HCT116 (cell line): ENCODE results near the gene FSIP1. TPM values are rescaled to one million over a fixed set of nuclear protein-coding genes. Genes with fewer than 3 reads are reported as not detected.

Experiments
- ATAC-seq: fragments of 200-7000 bp; cut with Tn5 transposase; 2 replicates; pipeline ENCODE4 v1.9.1; 2020; ENCODE audit warnings: mild to moderate bottlenecking, moderate library complexity
- BruUV-seq: library from RNA; stranded (reverse); fragments of 400-500 nt; replicated peaks from 2 replicates; lab custom pipeline; 2021; lab: Mats Ljungman, UMichigan
- CTCF ChIA-PET: fragments of 300-600 bp; sonication (Branson Sonifier 250); formaldehyde crosslinking; loops from one replicate; lab custom pipeline; 2021; ENCODE audit warnings: antibody characterized with exemption; lab: Charles Lee
- POLR2A ChIA-PET: fragments of 300-600, 350-600 bp; sonication (Branson Sonifier 250); formaldehyde crosslinking; loops from one replicate; lab custom pipeline; 2021; ENCODE audit warnings: antibody characterized with exemption; lab: Charles Lee
- RAD21 ChIA-PET, 2 experiments: fragments of 300-600 bp; sonication (Branson Sonifier 250); formaldehyde crosslinking; loops; one replicate each; lab custom pipeline; 2023; ENCODE audit warnings: low total read pairs in 2 of 2; ENCODE audit not compliant: uncharacterized antibody in 2 of 2, unreplicated experiment in 2 of 2, low non-redundant PET in 1 of 2; lab: Charles Lee
- DNase-seq: peaks from one replicate; pipeline ENCODE4 v3.0.0-alpha.2; 2010; ENCODE audit warnings: low read depth, low spot score
- H2AFZ ChIP-seq: fragments of 200-600 bp; shearing (Covaris generic), sonication (generic); 2 replicates; pipeline ENCODE4 v1.6.1; 2017; ENCODE audit warnings: low read depth, mixed run types, mixed read lengths, antibody characterized with exemption, low read length; ENCODE audit not compliant: poor library complexity, severe bottlenecking
- H3K27ac ChIP-seq: 2 replicates; pipeline ENCODE4 v1.5.1; 2012; ENCODE audit warnings: low read depth, low read length
- H3K27me3 ChIP-seq: fragments of 200-600 bp; sonication (generic); 2 replicates; pipeline ENCODE4 v1.6.1; 2016; ENCODE audit warnings: mixed run types, low read length, mixed read lengths; ENCODE audit not compliant: insufficient read depth
- H3K36me3 ChIP-seq, 2 experiments: fragments of 200-500 bp in 1 of 2; fragments of 200-600 bp in 1 of 2; sonication (Bioruptor generic) in 1 of 2; sonication (generic) in 1 of 2; 2 replicates each; pipeline versions ENCODE4 v1.5.1 to v1.6.1; 2014 to 2016; ENCODE audit warnings: low read length in 2 of 2, inconsistent platforms in 1 of 2, mixed read lengths in 1 of 2, mixed run types in 1 of 2; ENCODE audit not compliant: insufficient read depth in 2 of 2, control insufficient read depth in 1 of 2
- H3K4me1 ChIP-seq, 2 experiments: fragments of 200-600 bp in 1 of 2; sonication (generic) in 1 of 2; 2 replicates each; pipeline versions ENCODE4 v1.5.1 to v1.6.1; 2012 to 2017; ENCODE audit warnings: low read length in 2 of 2, inconsistent platforms in 1 of 2, mild to moderate bottlenecking in 1 of 2, mixed read lengths in 1 of 2, mixed run types in 1 of 2, moderate library complexity in 1 of 2; ENCODE audit not compliant: insufficient read depth in 2 of 2, control insufficient read depth in 1 of 2
- H3K4me2 ChIP-seq: fragments of 200-600 bp; sonication (generic); 2 replicates; pipeline ENCODE4 v1.6.1; 2017; ENCODE audit warnings: mixed run types, low read length, mixed read lengths
- H3K4me3 ChIP-seq, 2 experiments: fragments of 200-600 bp in 1 of 2; sonication (generic) in 1 of 2; replicated peaks in 1 of 2; 2 replicates each; pipeline ENCODE4 v1.5.1; 2011 to 2016; ENCODE audit warnings: low read length in 2 of 2, control low read depth in 1 of 2, low read depth in 1 of 2, mild to moderate bottlenecking in 1 of 2, mixed read lengths in 1 of 2, mixed run types in 1 of 2
- H3K79me2 ChIP-seq: fragments of 200-600 bp; sonication (generic); 2 replicates; pipeline ENCODE4 v1.6.1; 2017; ENCODE audit warnings: mild to moderate bottlenecking, mixed run types, low read length, moderate library complexity, mixed read lengths; ENCODE audit not compliant: insufficient read depth
- H3K9ac ChIP-seq: fragments of 200-600 bp; sonication (generic); 2 replicates; pipeline ENCODE4 v1.6.1; 2016; ENCODE audit warnings: low read length, mixed read lengths
- H3K9me2 ChIP-seq: fragments of 200-600 bp; sonication (generic), shearing (Covaris generic); 2 replicates; pipeline ENCODE4 v1.6.1; 2017; ENCODE audit warnings: mixed run types, mild to moderate bottlenecking, moderate library complexity; ENCODE audit not compliant: insufficient read depth
- H3K9me3 ChIP-seq, 2 experiments: fragments of 200-500 bp in 1 of 2; fragments of 200-600 bp in 1 of 2; sonication (Bioruptor generic) in 1 of 2; sonication (generic) in 1 of 2; 2 replicates each; pipeline ENCODE4 v1.6.1; 2014 to 2017; ENCODE audit warnings: low read length in 2 of 2, mixed read lengths in 2 of 2, inconsistent platforms in 1 of 2, low read depth in 1 of 2, mild to moderate bottlenecking in 1 of 2, mixed run types in 1 of 2, moderate library complexity in 1 of 2; ENCODE audit not compliant: control insufficient read depth in 1 of 2, insufficient read depth in 1 of 2
- H4K20me1 ChIP-seq: fragments of 200-600 bp; sonication (generic), shearing (Covaris generic); 2 replicates; pipeline ENCODE4 v1.6.1; 2017; ENCODE audit warnings: mixed run types, mild to moderate bottlenecking, moderate library complexity; ENCODE audit not compliant: insufficient read depth
- ATF3 ChIP-seq: IDR thresholded peaks from 2 replicates; pipeline ENCODE4 v1.6.1; 2012
- CBX3 ChIP-seq: IDR thresholded peaks from 2 replicates; pipeline ENCODE4 v1.6.1; 2012; ENCODE audit warnings: low read depth
- CEBPB ChIP-seq: IDR thresholded peaks from 2 replicates; pipeline ENCODE4 v1.6.1; 2012; ENCODE audit warnings: low read depth
- CTCF ChIP-seq, 3 experiments: fragments of 200-600 bp in 1 of 3; sonication (generic) in 1 of 3; IDR thresholded peaks in 2 of 3; conservative IDR thresholded peaks in 1 of 3; 2 replicates each; pipeline ENCODE4 v1.5.1; 2012 to 2017; ENCODE audit warnings: low read depth in 2 of 3, low read length in 2 of 3, antibody characterized with exemption in 1 of 3, borderline replicate concordance in 1 of 3, control low read depth in 1 of 3, mild to moderate bottlenecking in 1 of 3, mixed read lengths in 1 of 3, mixed run types in 1 of 3, moderate library complexity in 1 of 3; ENCODE audit not compliant: insufficient read depth in 1 of 3
- EGR1 ChIP-seq: IDR thresholded peaks from 2 replicates; pipeline ENCODE4 v1.6.1; 2012; ENCODE audit warnings: low read depth
- EZH2 ChIP-seq: fragments of 200-600 bp; sonication (generic); IDR thresholded peaks from 2 replicates; pipeline ENCODE4 v1.6.1; 2017; ENCODE audit warnings: antibody characterized with exemption, mixed run types
- EZH2phosphoT487 ChIP-seq: fragments of 200-600 bp; IDR thresholded peaks from 2 replicates; pipeline ENCODE4 v1.6.1; 2018; ENCODE audit warnings: antibody characterized with exemption, borderline replicate concordance
- JUND ChIP-seq: IDR thresholded peaks from 2 replicates; pipeline ENCODE4 v1.6.1; 2012
- POLR2AphosphoS5 ChIP-seq: IDR thresholded peaks from 2 replicates; pipeline ENCODE4 v1.6.1; 2011; ENCODE audit warnings: mild to moderate bottlenecking, low read depth, low read length, moderate library complexity
- SRF ChIP-seq: IDR thresholded peaks from 2 replicates; pipeline ENCODE4 v1.6.1; 2012; ENCODE audit warnings: low read depth
- ZBTB33 ChIP-seq: IDR thresholded peaks from 2 replicates; pipeline ENCODE4 v1.6.1; 2011; ENCODE audit warnings: mild to moderate bottlenecking, low read length, moderate library complexity; ENCODE audit not compliant: insufficient replicate concordance; ENCODE audit errors: extremely low read depth
- intact Hi-C: fragments of 100-400 bp; cut with micrococcal nuclease; formaldehyde crosslinking; loops from 2 replicates; pipeline ENCODE4 v1.10.0; 2022
- total RNA-seq: library from RNA; stranded (reverse); gene quantifications from one replicate; pipeline ENCODE4 v1.2.1, GENCODE V29; 2021; ENCODE audit not compliant: unreplicated experiment

The FSIP1 gene
- total RNA-seq, 1 experiment from 2014 or later, result 0.42 TPM

GRCh38 chr15:39670687-39671086, 112.0 kb downstream of the FSIP1 start:
- DNase-seq, result no peak
- Histone ChIP-seq H3K79me2 (no peaks in the 10 kb centered on the region), H3K27ac (no peak overlapping the region), H3K9me2 (no peaks in the 10 kb centered on the region), H3K27me3 (no peaks in the 10 kb centered on the region), H3K4me3 (no peak overlapping the region), H3K4me1 (peaks cover 0 to 3% of the 10 kb centered on the region in 2 experiments; a peak in 1 of 4 replicates), H3K9me3 (no peaks in the 10 kb centered on the region), H3K4me2 (no peak overlapping the region), H2AFZ (no peak overlapping the region), H4K20me1 (no peaks in the 10 kb centered on the region), H3K9ac (no peak overlapping the region), H3K36me3 (no peaks in the 10 kb centered on the region)
- RAD21 ChIA-PET, result no interaction called here
- POLR2A ChIA-PET, result no interaction called here
- CTCF ChIA-PET, result no interaction called here
- intact Hi-C loops, result no loop called here
- BruUV-seq, result no TSS peak
- TF ChIP-seq CTCF (IDR thresholded peaks at IDR 0.05 in 2 of 3, conservative IDR thresholded peaks at IDR 0.05 in 1 of 3; ENCODE audit: borderline replicate concordance in 1 of 3, insufficient read depth in 1 of 3, low read depth in 2 of 3, low read length in 2 of 3) (no peak), SRF (no peak), EZH2phosphoT487 (no peak), POLR2AphosphoS5 (no peak), EGR1 (no peak), CEBPB (no peak), CBX3 (no peak), JUND (no peak), ATF3 (no peak), ZBTB33 (no peak), EZH2 (no peak)
- ATAC-seq, result no peak
